Measurements from ENCODE around the gene MUC3A. TPM values are rescaled to one million over a fixed set of nuclear protein-coding genes. Genes with fewer than 3 reads are reported as not detected.

MUC3A gene
- total and polyA plus RNA-seq, 2 of the 13 experiments (the other 11 are each of a cell fraction or from before 2014, with no cell fraction given): 0.01 TPM; not detected in 1

GRCh38 chr7:100911484-100911883 lies 37.9 kb upstream of the MUC3A start:
- Histone ChIP-seq H3K27ac (ENCODE audit: extremely low read length, insufficient read depth, low read length) (no peak overlapping the region), H3K27me3 (ENCODE audit: control insufficient read depth in 1 of 2, insufficient read depth in 2 of 2, low read length in 2 of 2) (no peaks in the 10 kb centered on the region), H3K36me3 (replicated peaks in 1 of 2; ENCODE audit: control insufficient read depth in 1 of 2, insufficient read depth in 2 of 2, low read length in 2 of 2) (no peaks in the 10 kb centered on the region), H3K9ac (ENCODE audit: insufficient read depth, low read depth, low read length) (no peak overlapping the region), H3K4me1 (ENCODE audit: insufficient read depth, low read length) (peaks cover 19% of the 10 kb centered on the region), H3K4me2 (ENCODE audit: low read depth, low read length) (no peak overlapping the region), H3K9me3 (ENCODE audit: low read length) (no peaks in the 10 kb centered on the region), H3K79me2 (ENCODE audit: insufficient read depth, low read length) (no peaks in the 10 kb centered on the region), H2AFZ (ENCODE audit: low read length) (no peak overlapping the region), H3K4me3 (replicated peaks in 1 of 3; ENCODE audit: insufficient read depth in 1 of 3, low read depth in 2 of 3, low read length in 3 of 3) (no peak overlapping the region), H4K20me1 (ENCODE audit: insufficient read depth, low read length) (no peaks in the 10 kb centered on the region)
- in situ Hi-C loops (cut with HindIII; ENCODE audit: extremely low pct_ligation_motif_present, low pct_unique_long_range_greater_than_20kb) (no loop called here), intact Hi-C loops (cut with micrococcal nuclease; ENCODE audit: unreplicated experiment) (no loop called here)
- POLR2A ChIA-PET: interaction anchor here (1.1 kb wide), 1 partner anchor 22 kb away, joined by 4 read pairs; the partner anchor contains the start of gene UFSP1
- no TSS peak for BruUV-seq (replicated peaks)
- CTCF ChIA-PET (ENCODE audit: low intra/inter-chr PET ratio, low total read pairs): no interaction called here
- WGBS (ENCODE audit: low lambda C conversion rate): 49% methylated on average over 3 of the region's 3 CpGs
- TF ChIP-seq PAF1 (CRISPR knock-in tag; IDR thresholded peaks at IDR 0.05) (no peak), ZNF446 (CRISPR knock-in tag; IDR thresholded peaks at IDR 0.05) (no peak), BRD4 (CRISPR knock-in tag; IDR thresholded peaks at IDR 0.05) (no peak), NR2F2 (IDR thresholded peaks at IDR 0.05; ENCODE audit: borderline replicate concordance, low read depth) (no peak), ZNF761 (CRISPR knock-in tag; conservative IDR thresholded peaks at IDR 0.05) (no peak), ZNF543 (CRISPR knock-in tag; IDR thresholded peaks at IDR 0.05) (no peak), FIP1L1 (IDR thresholded peaks at IDR 0.05; ENCODE audit: borderline replicate concordance, insufficient read depth, low read depth, low read length) (no peak), MAZ (IDR thresholded peaks at IDR 0.05; ENCODE audit: borderline replicate concordance, low read depth, low read length) (no peak), MAZ (CRISPR knock-in tag; IDR thresholded peaks at IDR 0.05; ENCODE audit: low read depth) (no peak), SIX4 (CRISPR knock-in tag; IDR thresholded peaks at IDR 0.05) (no peak), HDAC1 (CRISPR knock-in tag; IDR thresholded peaks at IDR 0.05) (no peak), SNAPC5 (CRISPR knock-in tag; IDR thresholded peaks at IDR 0.05; ENCODE audit: borderline replicate concordance) (no peak), ZBED4 (CRISPR knock-in tag; IDR thresholded peaks at IDR 0.05; ENCODE audit: borderline replicate concordance) (no peak), SMARCC2 (IDR thresholded peaks at IDR 0.05) (no peak), ZNF614 (CRISPR knock-in tag; IDR thresholded peaks at IDR 0.05; ENCODE audit: borderline replicate concordance) (no peak), TSC22D2 (CRISPR knock-in tag; IDR thresholded peaks at IDR 0.05; ENCODE audit: borderline replicate concordance) (no peak), MEIS1 (CRISPR knock-in tag; IDR thresholded peaks at IDR 0.05; ENCODE audit: borderline replicate concordance) (no peak), AHR (CRISPR knock-in tag; IDR thresholded peaks at IDR 0.05) (no peak)
- FAIRE-seq (no peak), ATAC-seq (no peak), DNase-seq (ENCODE audit: low spot score) (no peak)

Data from HepG2 (cell line).